Fibroblast of lung (primary cell): ENCODE data around the gene PAK6. TPM values are rescaled to one million over a fixed set of nuclear protein-coding genes. Genes with fewer than 3 reads are reported as not detected.
A peak's percentile ranks its signal among the peaks of the same experiment; 100 is the strongest.

Source experiments
- DNase-seq, 2 donors: peaks; one replicate each; pipeline versions ENCODE4 v3.0.0 to v3.0.0-alpha.2; 2010; ENCODE audit warnings: low read depth in 2 of 2
- H2AFZ ChIP-seq: 2 replicates; pipeline ENCODE4 v1.5.1; 2012; ENCODE audit warnings: low read length, control low read depth, inconsistent platforms
- H3K27ac ChIP-seq: 2 replicates; pipeline ENCODE4 v1.5.1; 2011; ENCODE audit warnings: low read length, control low read depth; ENCODE audit not compliant: insufficient read depth
- H3K27me3 ChIP-seq: 2 replicates; pipeline ENCODE4 v1.5.1; 2011; ENCODE audit warnings: mild to moderate bottlenecking, low read length; ENCODE audit not compliant: control insufficient read depth, insufficient read depth
- H3K36me3 ChIP-seq: 2 replicates; pipeline ENCODE4 v1.5.1; 2011; ENCODE audit warnings: low read length; ENCODE audit not compliant: control insufficient read depth, insufficient read depth
- H3K4me1 ChIP-seq: 2 replicates; pipeline ENCODE4 v1.5.1; 2011; ENCODE audit warnings: low read length; ENCODE audit not compliant: control insufficient read depth, insufficient read depth; ENCODE audit errors: extremely low read depth
- H3K4me2 ChIP-seq: 2 replicates; pipeline ENCODE4 v1.5.1; 2011; ENCODE audit warnings: low read length, control low read depth; ENCODE audit not compliant: insufficient read depth; ENCODE audit errors: extremely low read depth
- H3K4me3 ChIP-seq, 4 experiments: fragments of 200-600 bp in 1 of 4; sonication (generic) in 1 of 4; replicated peaks in 1 of 4; 2 replicates each; pipeline ENCODE4 v1.5.1; 2011 to 2016; ENCODE audit warnings: low read length in 4 of 4, low read depth in 3 of 4, mild to moderate bottlenecking in 3 of 4, control low read depth in 2 of 4, inconsistent platforms in 1 of 4, mixed read lengths in 1 of 4; ENCODE audit not compliant: insufficient read depth in 1 of 4; ENCODE audit errors: control extremely low read depth in 1 of 4
- H3K79me2 ChIP-seq: 2 replicates; pipeline ENCODE4 v1.5.1; 2012; ENCODE audit warnings: mild to moderate bottlenecking, low read length, inconsistent platforms; ENCODE audit not compliant: control insufficient read depth, insufficient read depth
- H3K9ac ChIP-seq: 2 replicates; pipeline ENCODE4 v1.5.1; 2011; ENCODE audit warnings: mild to moderate bottlenecking, low read length, control low read depth; ENCODE audit not compliant: insufficient read depth
- H3K9me3 ChIP-seq: 2 replicates; pipeline ENCODE4 v1.5.1; 2012; ENCODE audit warnings: low read depth, low read length; ENCODE audit not compliant: control insufficient read depth, insufficient read depth
- H4K20me1 ChIP-seq: 2 replicates; pipeline ENCODE4 v1.5.1; 2011; ENCODE audit warnings: low read length; ENCODE audit not compliant: control insufficient read depth, insufficient read depth; ENCODE audit errors: extremely low read depth
- CTCF ChIP-seq, 2 donors: IDR thresholded peaks in 1 of 2; conservative IDR thresholded peaks in 1 of 2; 1 replicate in 1 of 2; 2 replicates in 1 of 2; pipeline ENCODE4 v1.5.1; 2011 to 2012; ENCODE audit warnings: low read length in 2 of 2, control low read depth in 1 of 2, inconsistent platforms in 1 of 2, low read depth in 1 of 2, mild to moderate bottlenecking in 1 of 2
- EZH2 ChIP-seq: IDR thresholded peaks from 2 replicates; pipeline ENCODE4 v1.5.1; 2012; ENCODE audit warnings: low read length, control low read depth, mild to moderate bottlenecking; ENCODE audit errors: missing control alignments
- polyA plus RNA-seq, 2 donors: library from polyadenylated mRNA; depleted of rRNA in 1 of 2; stranded (reverse) in 1 of 2; unstranded in 1 of 2; fragments of >200 nt; gene quantifications; 2 replicates each; pipeline ENCODE4 v1.2.1, GENCODE V29; 2011 to 2012; ENCODE audit warnings: missing spikeins in 1 of 2
- total RNA-seq: library from RNA; depleted of rRNA; stranded (reverse); fragments of >200 nt; gene quantifications from 2 replicates; pipeline ENCODE4 v1.2.1, GENCODE V29; 2014

Gene PAK6
- total and polyA plus RNA-seq, 2 donors (not counting 1 experiment from before 2014, with no cell fraction given): 0.03 TPM; not detected in 1

GRCh38 chr15:40255033-40255432, 16.2 kb downstream of the PAK6 start:
- Histone ChIP-seq H2AFZ (no peak overlapping the region), H3K36me3 (no peaks in the 10 kb centered on the region), H3K79me2 (no peaks in the 10 kb centered on the region), H3K4me3 (no peak overlapping the region), H4K20me1 (no peaks in the 10 kb centered on the region), H3K27ac (no peak overlapping the region), H3K9ac (no peak overlapping the region), H3K4me1 (no peaks in the 10 kb centered on the region), H3K4me2 (no peak overlapping the region), H3K27me3 (peaks cover 40% of the 10 kb centered on the region), H3K9me3 (no peaks in the 10 kb centered on the region)
- DNase-seq: no peak
- no peak for TF ChIP-seq EZH2
- no peak for TF ChIP-seq CTCF (conservative IDR thresholded peaks at IDR 0.05 in 1 of 2, IDR thresholded peaks at IDR 0.05 in 1 of 2; ENCODE audit: low read depth in 1 of 2, low read length in 2 of 2)

GRCh38 chr15:40256638-40257235, 17.9 kb downstream of the PAK6 start:
- no peak overlapping the region for H2AFZ ChIP-seq
- no peaks in the 10 kb centered on the region for H3K4me1 ChIP-seq
- H3K4me3 ChIP-seq: no peak overlapping the region
- no peak overlapping the region for H3K27ac ChIP-seq
- H3K9ac ChIP-seq: no peak overlapping the region
- TF ChIP-seq CTCF (conservative IDR thresholded peaks at IDR 0.05 in 1 of 2, IDR thresholded peaks at IDR 0.05 in 1 of 2; ENCODE audit: low read depth in 1 of 2, low read length in 2 of 2) (no peak), EZH2 (no peak)
- no peaks in the 10 kb centered on the region for H3K9me3 ChIP-seq
- no peaks in the 10 kb centered on the region for H3K36me3 ChIP-seq
- peak in 1 of 2 donors; percentile 66 for DNase-seq
- H3K4me2 ChIP-seq: no peak overlapping the region
- peaks cover 30% of the 10 kb centered on the region for H3K27me3 ChIP-seq
- H3K79me2 ChIP-seq: no peaks in the 10 kb centered on the region
- no peaks in the 10 kb centered on the region for H4K20me1 ChIP-seq

GRCh38 chr15:40257656-40258450, 19.0 kb downstream of the PAK6 start:
- Histone ChIP-seq H4K20me1 (no peaks in the 10 kb centered on the region), H3K4me3 (no peak overlapping the region), H3K79me2 (no peaks in the 10 kb centered on the region), H3K9ac (no peak overlapping the region), H2AFZ (no peak overlapping the region), H3K9me3 (no peaks in the 10 kb centered on the region), H3K36me3 (no peaks in the 10 kb centered on the region), H3K27ac (no peak overlapping the region), H3K27me3 (peaks cover 19% of the 10 kb centered on the region), H3K4me1 (no peaks in the 10 kb centered on the region), H3K4me2 (no peak overlapping the region)
- TF ChIP-seq CTCF (conservative IDR thresholded peaks at IDR 0.05 in 1 of 2, IDR thresholded peaks at IDR 0.05 in 1 of 2; ENCODE audit: low read depth in 1 of 2, low read length in 2 of 2) (no peak), EZH2 (no peak)
- peak in 1 of 2 donors; percentile 27 for DNase-seq
